22Rv1 (cell line): ENCODE measurements around the gene IMMP2L.
"Not testable (repeated sequence)": the region's sequence is repeated elsewhere in the genome, so short reads cannot be mapped to it uniquely, and the experiment has no call there.

Experiments
- H3K27ac ChIP-seq: fragments of 450-650 bp; 2 replicates; pipeline ENCODE4 v1.5.1; 2017
- CTCF ChIP-seq: fragments of 450-650 bp; IDR thresholded peaks from 2 replicates; pipeline ENCODE4 v1.5.1; 2017; ENCODE audit warnings: mild to moderate bottlenecking
- ZFX ChIP-seq: fragments of 450-650 bp; IDR thresholded peaks from 2 replicates; pipeline ENCODE4 v1.6.1; 2017; ENCODE audit warnings: antibody characterized with exemption, borderline replicate concordance

Gene IMMP2L

GRCh38 chr7:111508387-111508786 lies 53.9 kb downstream of the IMMP2L start:
- TF ChIP-seq CTCF = no peak
- H3K27ac ChIP-seq = no peak overlapping the region

GRCh38 chr7:111505422-111505821 lies 56.9 kb downstream of the IMMP2L start:
- not testable (repeated sequence) for H3K27ac ChIP-seq

- not testable (repeated sequence) for H3K27ac ChIP-seq
These were observed 60.5 kb downstream of the IMMP2L start for GRCh38 chr7:111501799-111502198.

GRCh38 chr7:111499027-111499426 lies 63.3 kb downstream of the IMMP2L start:
- TF ChIP-seq ZFX (no peak), CTCF (no peak)
- no peak overlapping the region for H3K27ac ChIP-seq

GRCh38 chr7:111498391-111499007 lies 63.8 kb downstream of the IMMP2L start:
- TF ChIP-seq ZFX = no peak
- no peak for TF ChIP-seq CTCF
- H3K27ac ChIP-seq = no peak overlapping the region

- TF ChIP-seq CTCF (no peak), ZFX (no peak)
These were observed 67.0 kb downstream of the IMMP2L start for GRCh38 chr7:111495173-111495810.

GRCh38 chr7:111492234-111492633 lies 70.1 kb downstream of the IMMP2L start:
- TF ChIP-seq ZFX = no peak
- no peak for TF ChIP-seq CTCF

More at GRCh38 chr7:111495173-111495810, 67.0 kb downstream of the IMMP2L start:
- H3K27ac ChIP-seq = no peak overlapping the region

GRCh38 chr7:111486472-111487142 lies 75.7 kb downstream of the IMMP2L start:
- no peak overlapping the region for H3K27ac ChIP-seq

More at GRCh38 chr7:111492234-111492633, 70.1 kb downstream of the IMMP2L start:
- no peak overlapping the region for H3K27ac ChIP-seq

More at GRCh38 chr7:111486472-111487142, 75.7 kb downstream of the IMMP2L start:
- TF ChIP-seq CTCF = peak; percentile 87
- TF ChIP-seq ZFX = no peak
